SU-DHL-6 (cell line): Measurements from ENCODE around the gene ZMIZ1.

Experiments used
- H2AFZ ChIP-seq: fragments of 200-600 bp; sonication (generic); 2 replicates; pipeline ENCODE4 v1.6.1; 2014; ENCODE audit warnings: low read depth, mild to moderate bottlenecking, moderate library complexity, mixed read lengths, antibody characterized with exemption, low read length; ENCODE audit not compliant: severe bottlenecking
- H3F3A ChIP-seq: fragments of 200-600 bp; shearing (Covaris generic); 2 replicates; pipeline ENCODE4 v1.6.0; 2016; ENCODE audit warnings: antibody characterized with exemption, mild to moderate bottlenecking; ENCODE audit not compliant: insufficient read depth
- H3K27ac ChIP-seq: fragments of 200-600 bp; sonication (generic); 2 replicates; pipeline ENCODE4 v1.5.1; 2016; ENCODE audit warnings: low read depth, mild to moderate bottlenecking, low read length, moderate library complexity, mixed read lengths
- H3K27me3 ChIP-seq: fragments of 200-600 bp; sonication (generic), shearing (Covaris generic); 2 replicates; pipeline ENCODE4 v1.6.0; 2014; ENCODE audit warnings: mild to moderate bottlenecking, low read length
- H3K36me3 ChIP-seq: fragments of 200-600 bp; sonication (generic); 2 replicates; pipeline ENCODE4 v1.6.1; 2014; ENCODE audit warnings: mild to moderate bottlenecking, low read length, mixed read lengths
- H3K4me2 ChIP-seq: fragments of 300-600, 200-600 bp; shearing (Covaris generic), sonication (generic); 2 replicates; pipeline ENCODE4 v1.6.0; 2014; ENCODE audit warnings: low read length, low read depth, mild to moderate bottlenecking; ENCODE audit not compliant: poor library complexity, severe bottlenecking
- H3K4me3 ChIP-seq: fragments of 200-600 bp; sonication (generic); 2 replicates; pipeline ENCODE4 v1.5.1; 2014; ENCODE audit warnings: antibody characterized with exemption, low read length, mild to moderate bottlenecking, mixed read lengths; ENCODE audit not compliant: insufficient read depth, poor library complexity, severe bottlenecking
- H3K79me2 ChIP-seq: fragments of 200-600 bp; sonication (generic); 2 replicates; pipeline ENCODE4 v1.6.1; 2014; ENCODE audit warnings: mild to moderate bottlenecking, low read length, moderate library complexity; ENCODE audit not compliant: insufficient read depth
- H3K9ac ChIP-seq: fragments of 200-600 bp; sonication (generic); 2 replicates; pipeline ENCODE4 v1.7.0; 2014; ENCODE audit warnings: mild to moderate bottlenecking, low read length
- H3K9me2 ChIP-seq: fragments of 200-600 bp; sonication (generic); replicated peaks from 2 replicates; pipeline ENCODE4 v1.6.1; 2014; ENCODE audit warnings: low read length; ENCODE audit not compliant: insufficient read depth
- H3K9me3 ChIP-seq: fragments of 200-600 bp; sonication (generic); 2 replicates; pipeline ENCODE4 v1.6.1; 2014; ENCODE audit warnings: low read length, mixed read lengths; ENCODE audit not compliant: insufficient read depth
- H4K20me1 ChIP-seq: fragments of 200-600 bp; sonication (generic); 2 replicates; pipeline ENCODE4 v1.6.1; 2014; ENCODE audit warnings: low read depth, mild to moderate bottlenecking, antibody characterized with exemption, low read length, moderate library complexity, mixed read lengths
- CTCF ChIP-seq: fragments of 200-600 bp; sonication (generic); IDR thresholded peaks from one replicate; pipeline ENCODE4 v1.5.1; 2017; ENCODE audit warnings: antibody characterized with exemption, mild to moderate bottlenecking, low read length, moderate library complexity; ENCODE audit not compliant: insufficient read depth, poor library complexity, severe bottlenecking
- EZH2phosphoT487 ChIP-seq: fragments of 200-600 bp; sonication (generic), shearing (Covaris generic); conservative IDR thresholded peaks from 2 replicates; pipeline ENCODE4 v1.6.1; 2018; ENCODE audit warnings: mild to moderate bottlenecking, antibody characterized with exemption, low read length, moderate library complexity, mixed read lengths

Gene ZMIZ1

GRCh38 chr10:79162861-79163665 is 94.3 kb downstream of the ZMIZ1 start:
- H3K9me2 ChIP-seq = no peaks in the 10 kb centered on the region
- no peak for TF ChIP-seq CTCF
- no peak for TF ChIP-seq EZH2phosphoT487
- no peak overlapping the region for H3K9ac ChIP-seq
- H3K27me3 ChIP-seq = no peaks in the 10 kb centered on the region
- H2AFZ ChIP-seq = no peak overlapping the region
- no peaks in the 10 kb centered on the region for H3K9me3 ChIP-seq
- no peak overlapping the region for H3K27ac ChIP-seq
- H3K4me2 ChIP-seq = no peak overlapping the region
- no peaks in the 10 kb centered on the region for H4K20me1 ChIP-seq
- H3K79me2 ChIP-seq = no peaks in the 10 kb centered on the region
- H3K36me3 ChIP-seq = no peaks in the 10 kb centered on the region
- no peak overlapping the region for H3K4me3 ChIP-seq
- no peaks in the 10 kb centered on the region for H3F3A ChIP-seq

- Histone ChIP-seq H3K9ac (no peak overlapping the region), H2AFZ (no peak overlapping the region), H4K20me1 (no peaks in the 10 kb centered on the region), H3K4me2 (no peak overlapping the region), H3K4me3 (no peak overlapping the region), H3K36me3 (no peaks in the 10 kb centered on the region), H3K79me2 (no peaks in the 10 kb centered on the region), H3K9me3 (no peaks in the 10 kb centered on the region), H3K27me3 (no peaks in the 10 kb centered on the region), H3K9me2 (no peaks in the 10 kb centered on the region), H3K27ac (no peak overlapping the region), H3F3A (no peaks in the 10 kb centered on the region)
- TF ChIP-seq CTCF (no peak), EZH2phosphoT487 (no peak)
Observed at GRCh38 chr10:79163666-79163975, 94.9 kb downstream of the ZMIZ1 start.

- Histone ChIP-seq H3K9me3 (no peaks in the 10 kb centered on the region), H3K9me2 (no peaks in the 10 kb centered on the region), H3K4me3 (no peak overlapping the region), H3K79me2 (no peaks in the 10 kb centered on the region), H2AFZ (no peak overlapping the region), H3K36me3 (no peaks in the 10 kb centered on the region), H4K20me1 (no peaks in the 10 kb centered on the region), H3K27ac (no peak overlapping the region), H3K27me3 (no peaks in the 10 kb centered on the region), H3K4me2 (no peak overlapping the region), H3F3A (no peaks in the 10 kb centered on the region), H3K9ac (no peak overlapping the region)
- TF ChIP-seq CTCF (no peak), EZH2phosphoT487 (no peak)
Observed at GRCh38 chr10:79164075-79164474, 95.3 kb downstream of the ZMIZ1 start.
